MCF 10A (cell line): Measurements from ENCODE around the gene RTL10. TPM values are rescaled to one million over a fixed set of nuclear protein-coding genes. Genes with fewer than 3 reads are reported as not detected.

Source experiments
- BruUV-seq: library from RNA; stranded (reverse); fragments of 400-500 nt; replicated peaks from 2 replicates; lab custom pipeline; 2021; lab: Mats Ljungman, UMichigan
- CTCF ChIA-PET: fragments of 300-600 bp; sonication (Branson Sonifier 250); formaldehyde crosslinking; extraction: SDS; loops from one replicate; lab custom pipeline; 2021; ENCODE audit warnings: antibody characterized with exemption, inconsistent platforms; lab: Yijun Ruan, JAX
- POLR2A ChIA-PET: fragments of 300-600, 350-650 bp; sonication (Branson Sonifier 250); formaldehyde crosslinking; extraction: SDS; loops from one replicate; lab custom pipeline; 2020; ENCODE audit warnings: antibody characterized with exemption, inconsistent platforms; lab: Yijun Ruan, JAX
- DNase-seq: peaks from one replicate; pipeline ENCODE4 v3.0.0-alpha.2; 2018; ENCODE audit not compliant: unreplicated experiment
- H3K27ac Mint-ChIP-seq: one replicate; pipeline ENCODE4 v1.8.0; 2022; ENCODE audit warnings: mild to moderate bottlenecking, low read depth, mixed read lengths; ENCODE audit not compliant: unreplicated experiment
- H3K27me3 Mint-ChIP-seq: one replicate; pipeline ENCODE4 v1.8.0; 2022; ENCODE audit warnings: mixed read lengths; ENCODE audit not compliant: insufficient read depth, unreplicated experiment
- H3K36me3 Mint-ChIP-seq: one replicate; pipeline ENCODE4 v1.8.0; 2022; ENCODE audit warnings: mild to moderate bottlenecking, moderate library complexity, mixed read lengths; ENCODE audit not compliant: insufficient read depth, unreplicated experiment
- H3K4me1 Mint-ChIP-seq: one replicate; pipeline ENCODE4 v1.8.0; 2022; ENCODE audit warnings: mixed read lengths; ENCODE audit not compliant: insufficient read depth, unreplicated experiment
- H3K4me3 Mint-ChIP-seq: one replicate; pipeline ENCODE4 v1.8.0; 2022; ENCODE audit warnings: mild to moderate bottlenecking, moderate library complexity, mixed read lengths; ENCODE audit not compliant: unreplicated experiment
- H3K9me3 Mint-ChIP-seq: one replicate; pipeline ENCODE4 v1.8.0; 2022; ENCODE audit warnings: mixed read lengths; ENCODE audit not compliant: unreplicated experiment
- intact Hi-C: fragments of 100-400 bp; cut with micrococcal nuclease; formaldehyde crosslinking; loops from 2 replicates; pipeline ENCODE4 v1.14.1; 2022
- total RNA-seq: library from RNA; stranded (reverse); gene quantifications from 2 replicates; pipeline ENCODE4 v1.2.3, GENCODE V29; 2022
- TF ChIP-seq, protein P1 (sequence below): fragments of 200-600 bp; IDR thresholded peaks from one replicate; pipeline ENCODE4 v1.8.0; 2022; ENCODE audit warnings: antibody characterized with exemption, mild to moderate bottlenecking; ENCODE audit not compliant: unreplicated experiment

The RTL10 gene
- total RNA-seq, 1 experiment from 2014 or later, result 20.6 TPM

DNA sequence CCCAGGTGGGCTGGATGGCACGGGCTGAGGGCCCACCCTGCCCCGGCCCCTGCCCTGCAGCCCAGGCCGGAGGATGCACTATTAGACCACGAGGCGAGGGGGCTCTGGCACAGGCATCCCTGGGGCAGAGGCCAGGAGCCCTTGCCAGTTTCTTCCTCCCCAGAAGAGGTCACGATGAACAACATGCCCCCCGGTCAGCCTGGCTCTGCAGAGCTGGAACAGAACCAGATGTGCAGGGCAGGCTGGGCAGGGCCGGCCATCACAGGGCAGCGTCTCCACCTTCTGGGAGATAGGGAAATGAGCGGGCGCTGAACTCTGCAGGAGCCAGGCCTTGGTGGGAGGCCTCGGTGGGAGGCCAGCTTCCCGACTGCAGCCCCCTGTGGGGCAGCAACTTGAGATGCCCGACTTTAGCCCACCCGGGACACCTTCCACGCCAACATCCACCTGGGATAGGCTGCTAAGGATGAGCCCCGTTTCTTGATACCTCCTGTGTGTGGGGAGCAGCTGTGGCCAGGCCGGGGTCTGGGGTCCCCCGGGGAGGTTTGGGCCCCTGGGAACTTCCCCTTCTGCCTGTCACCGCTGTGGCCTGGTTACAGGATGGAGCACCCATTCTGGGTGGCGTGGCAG is 21.8 kb upstream of the RTL10 start:
- intact Hi-C loops, result no loop called here
- H3K4me1 Mint-ChIP-seq, result peaks cover 35% of the 10 kb centered on the region

GRCh38 chr22:19875531-19876313 is 21.0 kb upstream of the RTL10 start:
- H3K36me3 Mint-ChIP-seq, result peaks cover 7% of the 10 kb centered on the region
- H3K27ac Mint-ChIP-seq, result no peak overlapping the region
- TF ChIP-seq, protein P1, sequence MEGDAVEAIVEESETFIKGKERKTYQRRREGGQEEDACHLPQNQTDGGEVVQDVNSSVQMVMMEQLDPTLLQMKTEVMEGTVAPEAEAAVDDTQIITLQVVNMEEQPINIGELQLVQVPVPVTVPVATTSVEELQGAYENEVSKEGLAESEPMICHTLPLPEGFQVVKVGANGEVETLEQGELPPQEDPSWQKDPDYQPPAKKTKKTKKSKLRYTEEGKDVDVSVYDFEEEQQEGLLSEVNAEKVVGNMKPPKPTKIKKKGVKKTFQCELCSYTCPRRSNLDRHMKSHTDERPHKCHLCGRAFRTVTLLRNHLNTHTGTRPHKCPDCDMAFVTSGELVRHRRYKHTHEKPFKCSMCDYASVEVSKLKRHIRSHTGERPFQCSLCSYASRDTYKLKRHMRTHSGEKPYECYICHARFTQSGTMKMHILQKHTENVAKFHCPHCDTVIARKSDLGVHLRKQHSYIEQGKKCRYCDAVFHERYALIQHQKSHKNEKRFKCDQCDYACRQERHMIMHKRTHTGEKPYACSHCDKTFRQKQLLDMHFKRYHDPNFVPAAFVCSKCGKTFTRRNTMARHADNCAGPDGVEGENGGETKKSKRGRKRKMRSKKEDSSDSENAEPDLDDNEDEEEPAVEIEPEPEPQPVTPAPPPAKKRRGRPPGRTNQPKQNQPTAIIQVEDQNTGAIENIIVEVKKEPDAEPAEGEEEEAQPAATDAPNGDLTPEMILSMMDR, result no peak
- H3K27me3 Mint-ChIP-seq, result no peaks in the 10 kb centered on the region
- DNase-seq, result no peak
- CTCF ChIA-PET, result interaction anchor here (0.6 to 1.8 kb wide), 4 partner anchors 21 to 383 kb away, joined by 3 to 5 read pairs (median 4); no protein-coding TSS in a partner anchor
- H3K4me3 Mint-ChIP-seq, result no peak overlapping the region
- POLR2A ChIA-PET, result interaction anchor here (0.7 to 2.0 kb wide), 4 partner anchors 20 to 69 kb away, joined by 4 to 9 read pairs (median 5); partner anchors contain the start of genes GNB1L and RTL10
- no peaks in the 10 kb centered on the region for H3K9me3 Mint-ChIP-seq
- H3K4me1 Mint-ChIP-seq, result peaks cover 30% of the 10 kb centered on the region
- intact Hi-C loops, result no loop called here
- BruUV-seq, result no TSS peak

More for the DNA sequence above, 21.8 kb upstream of the RTL10 start:
- BruUV-seq, result no TSS peak
- TF ChIP-seq, protein P1, result no peak
- POLR2A ChIA-PET, result interaction anchor here (0.7 to 1.0 kb wide), 2 partner anchors 8 to 21 kb away, joined by 3 to 4 read pairs; no protein-coding TSS in a partner anchor
- CTCF ChIA-PET, result interaction anchor here (0.6 to 2.0 kb wide), 5 partner anchors 20 to 383 kb away, joined by 3 to 8 read pairs (median 4); no protein-coding TSS in a partner anchor
- H3K36me3 Mint-ChIP-seq, result peaks cover 7% of the 10 kb centered on the region
- no peaks in the 10 kb centered on the region for H3K27me3 Mint-ChIP-seq
- H3K9me3 Mint-ChIP-seq, result no peaks in the 10 kb centered on the region
- no peak overlapping the region for H3K4me3 Mint-ChIP-seq
- H3K27ac Mint-ChIP-seq, result no peak overlapping the region
- DNase-seq, result peak; percentile 35

DNA sequence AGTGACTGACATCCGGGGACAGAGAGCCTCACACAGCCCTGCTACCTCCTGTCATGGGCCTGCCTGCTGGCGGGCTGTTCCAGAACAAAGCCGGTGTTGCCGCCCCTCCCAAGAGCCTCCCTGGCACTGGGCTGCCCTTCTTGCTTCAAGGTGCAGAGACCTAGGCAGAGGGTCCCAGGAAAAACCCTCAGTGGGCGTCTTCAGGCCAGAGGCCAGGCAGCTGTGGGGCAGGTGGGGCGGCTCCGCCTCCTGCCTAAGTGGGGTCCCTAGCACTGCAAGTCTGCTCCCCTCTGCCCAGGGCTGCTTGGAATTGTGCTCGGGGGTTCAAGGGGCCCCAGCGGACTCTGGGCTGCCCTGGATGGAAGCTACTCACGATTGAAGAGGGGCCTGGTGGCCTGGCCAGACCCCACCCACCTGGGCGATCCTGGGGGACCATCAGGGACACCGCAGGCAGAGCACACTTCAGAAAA is 20.4 kb upstream of the RTL10 start:
- TF ChIP-seq, protein P1, result no peak
- H3K4me1 Mint-ChIP-seq, result peaks cover 25% of the 10 kb centered on the region
- CTCF ChIA-PET, result interaction anchor here (0.8 to 1.8 kb wide), 2 partner anchors 42 to 144 kb away, joined by 3 to 4 read pairs; no protein-coding TSS in a partner anchor
- H3K4me3 Mint-ChIP-seq, result no peak overlapping the region
- POLR2A ChIA-PET, result interaction anchor here (1.0 to 2.0 kb wide), 5 partner anchors 9 to 68 kb away, joined by 4 to 9 read pairs (median 5); partner anchors contain the start of genes GNB1L and RTL10
- DNase-seq, result no peak
- no peak overlapping the region for H3K27ac Mint-ChIP-seq
- H3K36me3 Mint-ChIP-seq, result peaks cover 7% of the 10 kb centered on the region
- H3K9me3 Mint-ChIP-seq, result no peaks in the 10 kb centered on the region
- BruUV-seq, result no TSS peak
- intact Hi-C loops, result no loop called here
- H3K27me3 Mint-ChIP-seq, result no peaks in the 10 kb centered on the region
